Caco-2 (cell line): ENCODE measurements around the gene USE1. TPM values are rescaled to one million over a fixed set of nuclear protein-coding genes. Genes with fewer than 3 reads are reported as not detected.

Experiments
- BruUV-seq: library from RNA; stranded (reverse); fragments of 400-500 nt; replicated peaks from 2 replicates; lab custom pipeline; 2021; lab: Mats Ljungman, UMichigan
- CTCF ChIA-PET: fragments of 300-600 bp; sonication (Branson Sonifier 250); formaldehyde crosslinking; loops from one replicate; lab custom pipeline; 2022; ENCODE audit warnings: antibody characterized with exemption; lab: Charles Lee
- POLR2A ChIA-PET: fragments of 300-600 bp; sonication (Branson Sonifier 250); formaldehyde crosslinking; loops from one replicate; lab custom pipeline; 2022; ENCODE audit warnings: antibody characterized with exemption; lab: Charles Lee
- DNase-seq, 2 experiments: peaks; one replicate each; pipeline versions ENCODE4 v3.0.0 to v3.0.0-alpha.2; 2020 to 2022
- H3K27me3 ChIP-seq: replicated peaks from 2 replicates; pipeline ENCODE4 v1.6.0; 2011; ENCODE audit warnings: low read length; ENCODE audit not compliant: control insufficient read depth, insufficient read depth
- H3K36me3 ChIP-seq: 2 replicates; pipeline ENCODE4 v1.5.1; 2011; ENCODE audit warnings: low read length; ENCODE audit not compliant: control insufficient read depth, insufficient read depth
- H3K4me1 ChIP-seq: fragments of 250-450 bp; sonication (Bioruptor Pico); 2 replicates; pipeline ENCODE4 v1.5.1; 2020; ENCODE audit warnings: mild to moderate bottlenecking
- H3K4me3 ChIP-seq: 2 replicates; pipeline ENCODE4 v1.5.1; 2011; ENCODE audit warnings: low read depth, mild to moderate bottlenecking, control low read depth, low read length
- H3K9me3 ChIP-seq: fragments of 250-450 bp; sonication (Bioruptor Pico); 2 replicates; pipeline ENCODE4 v1.5.1; 2020; ENCODE audit warnings: mild to moderate bottlenecking, moderate library complexity
- H3K27ac Mint-ChIP-seq: one replicate; pipeline ENCODE4 v1.8.0; 2022; ENCODE audit warnings: mixed read lengths; ENCODE audit not compliant: unreplicated experiment
- H3K27me3 Mint-ChIP-seq: one replicate; pipeline ENCODE4 v1.8.0; 2022; ENCODE audit warnings: mixed read lengths; ENCODE audit not compliant: insufficient read depth, unreplicated experiment
- H3K36me3 Mint-ChIP-seq: one replicate; pipeline ENCODE4 v1.8.0; 2022; ENCODE audit warnings: mild to moderate bottlenecking, mixed read lengths; ENCODE audit not compliant: insufficient read depth, unreplicated experiment
- H3K4me1 Mint-ChIP-seq: one replicate; pipeline ENCODE4 v1.8.0; 2022; ENCODE audit warnings: low read depth, mixed read lengths; ENCODE audit not compliant: unreplicated experiment
- H3K4me3 Mint-ChIP-seq: one replicate; pipeline ENCODE4 v1.8.0; 2022; ENCODE audit warnings: mild to moderate bottlenecking, moderate library complexity, mixed read lengths; ENCODE audit not compliant: unreplicated experiment
- H3K9me3 Mint-ChIP-seq: one replicate; pipeline ENCODE4 v1.8.0; 2022; ENCODE audit warnings: mixed read lengths; ENCODE audit not compliant: unreplicated experiment
- CTCF ChIP-seq, 2 experiments: fragments of 200-600 bp in 1 of 2; IDR thresholded peaks; 1 replicate in 1 of 2; 2 replicates in 1 of 2; pipeline versions ENCODE4 v1.5.1 to v1.8.0; 2011 to 2022; ENCODE audit warnings: antibody characterized with exemption in 1 of 2, control low read depth in 1 of 2, inconsistent platforms in 1 of 2, low read depth in 1 of 2, low read length in 1 of 2, mild to moderate bottlenecking in 1 of 2, moderate library complexity in 1 of 2; ENCODE audit not compliant: insufficient read depth in 1 of 2, severe bottlenecking in 1 of 2, unreplicated experiment in 1 of 2
- intact Hi-C: fragments of 100-400 bp; cut with micrococcal nuclease; formaldehyde crosslinking; loops from one replicate; pipeline ENCODE4 v1.10.0; 2022; ENCODE audit not compliant: unreplicated experiment
- total RNA-seq: library from RNA; stranded (reverse); gene quantifications from 2 replicates; pipeline ENCODE4 v1.2.3, GENCODE V29; 2022

The USE1 gene
- total RNA-seq, 1 experiment from 2014 or later: 20.2 TPM

DNA sequence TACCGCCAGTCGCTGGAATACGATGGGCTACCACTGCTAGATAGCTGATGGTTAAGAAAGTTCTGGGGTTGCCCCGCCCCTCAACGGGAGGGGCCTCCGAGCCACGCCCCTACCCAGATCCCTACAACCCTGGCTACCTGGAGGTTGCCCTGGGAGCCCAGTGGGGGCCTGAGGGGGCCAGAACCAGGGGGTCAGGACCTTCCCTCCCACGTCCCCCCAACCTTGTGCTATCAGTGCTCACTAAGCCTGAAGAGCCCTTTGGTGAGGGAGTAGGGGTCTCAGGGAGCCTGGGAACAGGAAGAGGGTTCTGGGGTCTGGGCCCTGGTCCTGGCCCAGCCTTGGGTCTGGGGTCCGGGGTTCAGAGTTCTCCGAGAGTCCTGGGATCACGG lies 19.7 kb downstream of the USE1 start:
- peaks cover 2% of the 10 kb centered on the region; the same call in 1 of the 2 replicates for H3K4me1 ChIP-seq
- peaks cover 1% of the 10 kb centered on the region for H3K4me1 Mint-ChIP-seq
- no peak overlapping the region for H3K4me3 Mint-ChIP-seq
- no peaks in the 10 kb centered on the region for H3K27me3 ChIP-seq
- H3K36me3 Mint-ChIP-seq: peaks cover 78% of the 10 kb centered on the region
- no peak for DNase-seq
- no peak overlapping the region for H3K27ac Mint-ChIP-seq
- H3K36me3 ChIP-seq: peaks cover 2% of the 10 kb centered on the region
- ChIA-PET CTCF (no interaction called here), POLR2A (interaction anchor here (0.7 kb wide), 1 partner anchor 19 kb away, joined by 3 read pairs; the partner anchor contains the start of gene USE1)
- no peaks in the 10 kb centered on the region; the same call in 1 of the 2 replicates for H3K9me3 ChIP-seq
- no peak for TF ChIP-seq CTCF (IDR thresholded peaks at IDR 0.05; ENCODE audit: insufficient read depth in 1 of 2, low read depth in 1 of 2, low read length in 1 of 2, severe bottlenecking in 1 of 2, unreplicated experiment in 1 of 2)
- H3K9me3 Mint-ChIP-seq: no peaks in the 10 kb centered on the region
- H3K4me3 ChIP-seq: no peak overlapping the region
- intact Hi-C loops: no loop called here
- H3K27me3 Mint-ChIP-seq: no peaks in the 10 kb centered on the region
- no TSS peak for BruUV-seq

DNA sequence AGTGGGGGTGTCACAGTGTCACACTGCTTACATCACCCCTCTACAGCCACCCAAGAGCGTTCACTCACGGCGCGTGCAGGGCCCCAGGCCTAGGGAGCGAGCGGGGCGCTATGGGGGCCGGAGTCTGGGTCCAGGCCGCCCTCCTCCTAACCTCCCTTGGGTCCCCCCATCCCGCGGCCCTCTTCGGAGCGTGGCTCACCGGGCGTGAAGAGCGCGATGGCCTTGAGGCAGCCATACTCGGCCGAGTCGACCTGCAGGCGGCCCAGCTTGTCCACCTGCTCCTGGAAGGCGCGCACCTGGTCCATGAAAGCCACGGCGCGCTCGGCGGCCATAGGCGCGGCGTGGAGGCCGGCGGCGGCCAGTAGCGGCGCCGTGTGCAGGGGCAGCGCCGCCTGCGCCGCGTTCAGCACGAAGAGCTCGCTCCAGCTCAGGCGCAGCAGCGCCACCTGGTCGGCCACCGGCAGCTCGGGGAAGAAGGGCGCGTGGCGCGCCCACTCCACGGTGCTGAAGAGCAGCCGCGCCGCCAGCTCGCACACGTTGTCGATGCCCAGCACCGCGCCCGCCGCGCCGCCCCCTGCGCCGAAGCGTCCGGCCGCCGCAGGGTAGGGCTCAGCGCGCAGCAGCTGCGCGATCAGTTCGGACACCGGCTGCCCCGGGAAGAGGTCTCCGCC lies 20.3 kb downstream of the USE1 start:
- no peak for TF ChIP-seq CTCF (IDR thresholded peaks at IDR 0.05; ENCODE audit: insufficient read depth in 1 of 2, low read depth in 1 of 2, low read length in 1 of 2, severe bottlenecking in 1 of 2, unreplicated experiment in 1 of 2)
- Mint-ChIP-seq H3K4me3 (no peak overlapping the region), H3K4me1 (peaks cover 7% of the 10 kb centered on the region), H3K27ac (no peak overlapping the region), H3K36me3 (peaks cover 78% of the 10 kb centered on the region), H3K27me3 (no peaks in the 10 kb centered on the region), H3K9me3 (no peaks in the 10 kb centered on the region)
- no peaks in the 10 kb centered on the region; the same call in 1 of the 2 replicates for H3K9me3 ChIP-seq
- ChIA-PET CTCF (no interaction called here), POLR2A (no interaction called here)
- H3K27me3 ChIP-seq: no peaks in the 10 kb centered on the region
- intact Hi-C loops: no loop called here
- no peak for DNase-seq
- no TSS peak for BruUV-seq
- H3K36me3 ChIP-seq: peaks cover 2% of the 10 kb centered on the region
- H3K4me3 ChIP-seq: no peak overlapping the region
- H3K4me1 ChIP-seq: peaks cover 8% of the 10 kb centered on the region

DNA sequence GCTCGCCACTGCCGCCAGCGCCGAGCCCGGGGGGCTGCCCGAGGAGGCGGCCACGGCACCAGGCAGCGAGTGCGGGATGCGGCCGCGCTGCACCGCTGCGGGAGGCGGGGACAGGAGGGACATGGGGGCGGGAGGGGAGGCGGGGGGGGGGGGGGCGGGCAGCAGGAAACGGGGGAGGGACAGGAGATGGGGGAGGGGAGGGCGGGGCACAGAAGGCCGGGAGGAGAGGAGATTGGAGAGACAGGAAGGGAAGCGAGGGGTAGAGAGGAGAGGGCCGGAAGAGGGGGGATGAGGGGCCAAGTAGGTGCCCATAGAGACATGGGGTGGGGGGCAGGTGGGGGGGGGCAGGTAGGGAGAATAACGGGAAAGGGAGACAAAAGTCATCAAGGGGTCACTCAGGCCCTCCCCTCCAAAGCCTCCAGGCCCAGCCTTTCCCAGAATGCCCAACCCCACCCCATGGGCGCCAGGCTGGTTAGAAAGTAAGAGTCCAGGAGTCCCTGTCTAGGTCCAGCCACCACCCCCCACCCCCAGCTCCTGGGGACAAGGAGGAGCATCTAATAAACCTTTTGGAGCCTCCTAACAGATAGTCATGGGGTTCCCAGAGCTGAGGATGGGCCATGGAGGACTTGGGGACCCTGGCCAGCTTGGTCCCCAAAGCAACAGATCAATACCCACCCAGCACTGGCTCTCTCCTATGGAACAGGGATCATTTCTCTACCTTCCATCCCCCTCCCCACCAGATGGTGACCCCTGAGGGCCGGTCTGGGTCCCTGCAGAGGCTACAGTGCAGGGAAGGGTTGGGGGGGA lies 21.0 kb downstream of the USE1 start:
- Histone ChIP-seq H3K27me3 (no peaks in the 10 kb centered on the region), H3K4me1 (peaks cover 15% of the 10 kb centered on the region), H3K36me3 (peaks cover 2% of the 10 kb centered on the region), H3K4me3 (no peak overlapping the region), H3K9me3 (no peaks in the 10 kb centered on the region; the same call in 1 of the 2 replicates)
- no peak overlapping the region for H3K27ac Mint-ChIP-seq
- no peaks in the 10 kb centered on the region for H3K27me3 Mint-ChIP-seq
- CTCF ChIA-PET: no interaction called here
- H3K9me3 Mint-ChIP-seq: no peaks in the 10 kb centered on the region
- H3K36me3 Mint-ChIP-seq: peaks cover 78% of the 10 kb centered on the region
- POLR2A ChIA-PET: no interaction called here
- TF ChIP-seq CTCF (IDR thresholded peaks at IDR 0.05; ENCODE audit: insufficient read depth in 1 of 2, low read depth in 1 of 2, low read length in 1 of 2, severe bottlenecking in 1 of 2, unreplicated experiment in 1 of 2): no peak
- intact Hi-C loops: no loop called here
- DNase-seq: no peak
- BruUV-seq: no TSS peak
- peaks cover 13% of the 10 kb centered on the region for H3K4me1 Mint-ChIP-seq
- H3K4me3 Mint-ChIP-seq: no peak overlapping the region
